PC-3 (cell line): ENCODE results near the gene MIAT.

Experiments used
- EZH2 ChIP-seq: fragments of 300-600 bp; sonication (generic); IDR thresholded peaks from one replicate; pipeline ENCODE4 v1.6.1; 2017; ENCODE audit warnings: antibody characterized with exemption, mild to moderate bottlenecking, low read length; ENCODE audit not compliant: unreplicated experiment
- EZH2phosphoT487 ChIP-seq: fragments of 300-600 bp; sonication (generic); IDR thresholded peaks from 2 replicates; pipeline ENCODE4 v1.6.1; 2018; ENCODE audit warnings: mild to moderate bottlenecking, antibody characterized with exemption, low read length, borderline replicate concordance
- TF ChIP-seq, protein P1 (sequence below): fragments of 300-600 bp; sonication (generic); conservative IDR thresholded peaks from 2 replicates; pipeline ENCODE4 v1.5.1; 2017; ENCODE audit warnings: antibody characterized with exemption, low read depth, mild to moderate bottlenecking, low read length

DNA sequence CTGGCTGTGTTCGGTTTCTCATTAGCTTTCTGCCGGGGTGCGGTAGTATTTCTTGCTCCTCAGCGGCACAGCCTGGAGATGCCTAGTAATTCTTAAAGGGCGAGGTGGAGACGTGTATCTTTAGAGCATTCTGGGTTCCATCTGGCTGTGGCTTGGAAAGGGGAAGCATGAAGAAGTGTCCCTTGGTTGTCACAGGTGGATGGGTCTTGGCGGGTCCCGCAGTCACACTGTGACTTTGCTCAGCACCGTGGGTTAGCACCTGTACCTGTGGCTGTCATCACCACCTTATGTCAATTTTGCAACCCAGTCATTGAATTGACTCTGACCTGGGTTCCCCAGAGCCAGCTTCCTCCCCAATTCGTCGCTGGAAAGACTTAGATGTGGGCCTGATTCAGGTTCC lies 57.6 kb downstream of the MIAT start:
- TF ChIP-seq, protein P1, sequence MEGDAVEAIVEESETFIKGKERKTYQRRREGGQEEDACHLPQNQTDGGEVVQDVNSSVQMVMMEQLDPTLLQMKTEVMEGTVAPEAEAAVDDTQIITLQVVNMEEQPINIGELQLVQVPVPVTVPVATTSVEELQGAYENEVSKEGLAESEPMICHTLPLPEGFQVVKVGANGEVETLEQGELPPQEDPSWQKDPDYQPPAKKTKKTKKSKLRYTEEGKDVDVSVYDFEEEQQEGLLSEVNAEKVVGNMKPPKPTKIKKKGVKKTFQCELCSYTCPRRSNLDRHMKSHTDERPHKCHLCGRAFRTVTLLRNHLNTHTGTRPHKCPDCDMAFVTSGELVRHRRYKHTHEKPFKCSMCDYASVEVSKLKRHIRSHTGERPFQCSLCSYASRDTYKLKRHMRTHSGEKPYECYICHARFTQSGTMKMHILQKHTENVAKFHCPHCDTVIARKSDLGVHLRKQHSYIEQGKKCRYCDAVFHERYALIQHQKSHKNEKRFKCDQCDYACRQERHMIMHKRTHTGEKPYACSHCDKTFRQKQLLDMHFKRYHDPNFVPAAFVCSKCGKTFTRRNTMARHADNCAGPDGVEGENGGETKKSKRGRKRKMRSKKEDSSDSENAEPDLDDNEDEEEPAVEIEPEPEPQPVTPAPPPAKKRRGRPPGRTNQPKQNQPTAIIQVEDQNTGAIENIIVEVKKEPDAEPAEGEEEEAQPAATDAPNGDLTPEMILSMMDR: no peak
- TF ChIP-seq EZH2 (no peak), EZH2phosphoT487 (no peak)
